Neural cell (in vitro differentiated cells): ENCODE measurements around the gene RALGAPB. TPM values are rescaled to one million over a fixed set of nuclear protein-coding genes. Genes with fewer than 3 reads are reported as not detected.
"Not testable (repeated sequence)": the region's sequence is repeated elsewhere in the genome, so short reads cannot be mapped to it uniquely, and the experiment has no call there.

Experiments
- H2AFZ ChIP-seq: fragments of 200-600, 300-800 bp; sonication (generic), shearing (Covaris generic); 2 replicates; pipeline ENCODE4 v1.6.0; 2014; ENCODE audit warnings: low read depth, mild to moderate bottlenecking, antibody characterized with exemption, low read length, moderate library complexity
- H3F3A ChIP-seq: fragments of 200-600 bp; shearing (Covaris generic); 2 replicates; pipeline ENCODE4 v1.6.1; 2016; ENCODE audit warnings: mild to moderate bottlenecking, moderate library complexity, mixed read lengths, antibody characterized with exemption, low read length; ENCODE audit not compliant: insufficient read depth, poor library complexity, severe bottlenecking
- H3K27ac ChIP-seq: fragments of 200-600, 300-800 bp; sonication (generic), shearing (Covaris generic); 2 replicates; pipeline ENCODE4 v1.5.1; 2014; ENCODE audit warnings: mild to moderate bottlenecking, low read length, moderate library complexity
- H3K27me3 ChIP-seq: fragments of 300-800, 200-600 bp; sonication (generic), shearing (Covaris generic); 2 replicates; pipeline ENCODE4 v1.6.0; 2014; ENCODE audit warnings: mild to moderate bottlenecking, low read depth, low read length, moderate library complexity; ENCODE audit not compliant: insufficient read depth
- H3K36me3 ChIP-seq: fragments of 300-800, 200-600 bp; sonication (generic), shearing (Covaris generic); 2 replicates; pipeline ENCODE4 v1.5.1; 2014; ENCODE audit warnings: mild to moderate bottlenecking, antibody characterized with exemption, low read length, moderate library complexity; ENCODE audit not compliant: insufficient read depth
- H3K4me2 ChIP-seq: fragments of 300-800, 200-600 bp; sonication (generic), shearing (Covaris generic); 2 replicates; pipeline ENCODE4 v1.6.0; 2014; ENCODE audit warnings: mild to moderate bottlenecking, low read length
- H3K4me3 ChIP-seq: fragments of 300-800, 200-600 bp; sonication (generic), shearing (Covaris generic); 2 replicates; pipeline ENCODE4 v1.5.1; 2014; ENCODE audit warnings: mild to moderate bottlenecking, low read length, moderate library complexity
- H3K79me2 ChIP-seq: fragments of 200-600 bp; shearing (Covaris generic); replicated peaks from 2 replicates; pipeline ENCODE4 v1.6.0; 2014; ENCODE audit warnings: mild to moderate bottlenecking, low read length, moderate library complexity; ENCODE audit not compliant: insufficient read depth
- H3K9ac ChIP-seq: fragments of 300-800, 200-600 bp; sonication (generic), shearing (Covaris generic); 2 replicates; pipeline ENCODE4 v1.6.1; 2016; ENCODE audit warnings: mild to moderate bottlenecking, low read length, mixed read lengths
- H3K9me2 ChIP-seq: fragments of 200-600 bp; shearing (Covaris generic); 2 replicates; pipeline ENCODE4 v1.6.1; 2016; ENCODE audit warnings: mild to moderate bottlenecking, low read length, mixed read lengths; ENCODE audit not compliant: insufficient read depth
- H3K9me3 ChIP-seq: fragments of 200-600, 300-800 bp; sonication (generic), shearing (Covaris generic); 2 replicates; pipeline ENCODE4 v1.6.1; 2016; ENCODE audit warnings: mild to moderate bottlenecking, mixed run types, low read length, moderate library complexity, mixed read lengths
- H4K20me1 ChIP-seq: fragments of 200-600 bp; shearing (Covaris generic); 2 replicates; pipeline ENCODE4 v1.6.1; 2016; ENCODE audit warnings: mild to moderate bottlenecking, mixed run types; ENCODE audit not compliant: insufficient read depth
- CTCF ChIP-seq: fragments of 450-650 bp; IDR thresholded peaks from 2 replicates; pipeline ENCODE4 v1.5.1; 2014; ENCODE audit warnings: antibody characterized with exemption, mild to moderate bottlenecking, moderate library complexity; ENCODE audit not compliant: poor library complexity, severe bottlenecking
- EP300 ChIP-seq: fragments of 450-650 bp; conservative IDR thresholded peaks from 2 replicates; pipeline ENCODE4 v1.6.1; 2014; ENCODE audit warnings: antibody characterized with exemption, mild to moderate bottlenecking, moderate library complexity; ENCODE audit not compliant: poor library complexity, severe bottlenecking
- EZH2 ChIP-seq: fragments of 200-600, 300-800 bp; shearing (Covaris generic), sonication (generic); IDR thresholded peaks from 2 replicates; pipeline ENCODE4 v1.6.1; 2014; ENCODE audit warnings: antibody characterized with exemption, low read length, borderline replicate concordance, mild to moderate bottlenecking; ENCODE audit not compliant: insufficient read depth, poor library complexity, severe bottlenecking
- MXI1 ChIP-seq: fragments of 450-650 bp; conservative IDR thresholded peaks from 2 replicates; pipeline ENCODE4 v1.6.1; 2014; ENCODE audit warnings: antibody characterized with exemption, mild to moderate bottlenecking; ENCODE audit not compliant: poor library complexity, severe bottlenecking
- POLR2AphosphoS5 ChIP-seq: IDR thresholded peaks from 2 replicates; pipeline ENCODE4 v1.6.1; 2012
- RAD21 ChIP-seq: fragments of 450-650 bp; conservative IDR thresholded peaks from 2 replicates; pipeline ENCODE4 v1.6.1; 2014; ENCODE audit warnings: antibody characterized with exemption, mild to moderate bottlenecking, moderate library complexity
- SMC3 ChIP-seq: fragments of 450-650 bp; conservative IDR thresholded peaks from 2 replicates; pipeline ENCODE4 v1.6.1; 2014; ENCODE audit warnings: antibody characterized with exemption, mild to moderate bottlenecking, moderate library complexity; ENCODE audit not compliant: poor library complexity
- TAF1 ChIP-seq: IDR thresholded peaks from 2 replicates; pipeline ENCODE4 v1.6.1; 2012; ENCODE audit warnings: low read depth
- polyA plus RNA-seq: library from polyadenylated mRNA; depleted of rRNA; stranded (reverse); fragments of >200 nt; gene quantifications from 2 replicates; pipeline ENCODE4 v1.2.3, GENCODE V29; 2014
- TF ChIP-seq, protein P1 (sequence below): IDR thresholded peaks from 2 replicates; pipeline ENCODE4 v1.6.1; 2012; ENCODE audit warnings: borderline replicate concordance

The RALGAPB gene
- polyA plus RNA-seq, 1 donor from 2014 or later, result 30.0 TPM

DNA sequence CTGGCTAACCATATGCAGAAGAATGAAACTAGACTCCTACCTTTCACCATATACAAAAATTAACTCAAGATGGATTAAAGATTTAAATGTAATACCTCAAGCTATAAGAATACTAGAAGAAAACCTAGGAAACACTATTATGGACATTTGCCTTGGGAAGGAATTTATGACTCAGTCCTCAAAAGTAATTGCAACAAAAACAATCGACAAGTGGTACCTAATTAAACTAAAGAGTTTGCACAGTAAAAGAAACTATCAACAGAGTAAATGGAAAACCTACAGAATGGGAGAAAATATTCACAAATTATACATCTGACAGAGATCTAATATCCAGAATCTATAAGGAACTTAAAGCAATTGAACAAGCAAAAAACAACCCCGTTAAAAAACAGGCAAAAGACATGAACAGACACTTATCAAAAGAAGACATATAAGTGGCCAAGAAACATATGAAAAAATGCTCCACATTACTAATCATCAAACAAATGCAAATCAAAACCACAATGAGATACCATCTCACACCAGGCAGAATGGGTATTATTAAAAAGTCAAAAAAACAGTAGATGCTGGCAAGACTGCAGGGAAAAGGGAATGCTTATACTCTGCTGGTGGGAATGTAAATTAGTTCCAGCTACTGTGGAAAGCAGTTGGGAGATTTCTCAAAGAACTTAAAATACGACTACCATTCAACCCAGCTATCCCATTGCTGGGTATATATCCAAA lies 31.9 kb downstream of the RALGAPB start:
- Histone ChIP-seq H4K20me1 (no peaks in the 10 kb centered on the region), H3K9ac (no peak overlapping the region), H3K9me2 (no peaks in the 10 kb centered on the region), H2AFZ (no peak overlapping the region), H3K79me2 (no peaks in the 10 kb centered on the region), H3K36me3 (peaks cover 11% of the 10 kb centered on the region), H3K9me3 (no peaks in the 10 kb centered on the region), H3K27me3 (no peaks in the 10 kb centered on the region), H3F3A (no peaks in the 10 kb centered on the region), H3K4me3 (no peak overlapping the region), H3K27ac (no peak overlapping the region), H3K4me2 (no peak overlapping the region)
- TF ChIP-seq EP300 (no peak), RAD21 (no peak), EZH2 (no peak), SMC3 (no peak), MXI1 (no peak), POLR2AphosphoS5 (no peak), CTCF (no peak), TAF1 (no peak)
- TF ChIP-seq, protein P1, sequence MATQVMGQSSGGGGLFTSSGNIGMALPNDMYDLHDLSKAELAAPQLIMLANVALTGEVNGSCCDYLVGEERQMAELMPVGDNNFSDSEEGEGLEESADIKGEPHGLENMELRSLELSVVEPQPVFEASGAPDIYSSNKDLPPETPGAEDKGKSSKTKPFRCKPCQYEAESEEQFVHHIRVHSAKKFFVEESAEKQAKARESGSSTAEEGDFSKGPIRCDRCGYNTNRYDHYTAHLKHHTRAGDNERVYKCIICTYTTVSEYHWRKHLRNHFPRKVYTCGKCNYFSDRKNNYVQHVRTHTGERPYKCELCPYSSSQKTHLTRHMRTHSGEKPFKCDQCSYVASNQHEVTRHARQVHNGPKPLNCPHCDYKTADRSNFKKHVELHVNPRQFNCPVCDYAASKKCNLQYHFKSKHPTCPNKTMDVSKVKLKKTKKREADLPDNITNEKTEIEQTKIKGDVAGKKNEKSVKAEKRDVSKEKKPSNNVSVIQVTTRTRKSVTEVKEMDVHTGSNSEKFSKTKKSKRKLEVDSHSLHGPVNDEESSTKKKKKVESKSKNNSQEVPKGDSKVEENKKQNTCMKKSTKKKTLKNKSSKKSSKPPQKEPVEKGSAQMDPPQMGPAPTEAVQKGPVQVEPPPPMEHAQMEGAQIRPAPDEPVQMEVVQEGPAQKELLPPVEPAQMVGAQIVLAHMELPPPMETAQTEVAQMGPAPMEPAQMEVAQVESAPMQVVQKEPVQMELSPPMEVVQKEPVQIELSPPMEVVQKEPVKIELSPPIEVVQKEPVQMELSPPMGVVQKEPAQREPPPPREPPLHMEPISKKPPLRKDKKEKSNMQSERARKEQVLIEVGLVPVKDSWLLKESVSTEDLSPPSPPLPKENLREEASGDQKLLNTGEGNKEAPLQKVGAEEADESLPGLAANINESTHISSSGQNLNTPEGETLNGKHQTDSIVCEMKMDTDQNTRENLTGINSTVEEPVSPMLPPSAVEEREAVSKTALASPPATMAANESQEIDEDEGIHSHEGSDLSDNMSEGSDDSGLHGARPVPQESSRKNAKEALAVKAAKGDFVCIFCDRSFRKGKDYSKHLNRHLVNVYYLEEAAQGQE, result no peak

- no peak overlapping the region for H3K4me3 ChIP-seq
- no peak overlapping the region for H3K27ac ChIP-seq
- H3K4me2 ChIP-seq, result no peak overlapping the region
- no peaks in the 10 kb centered on the region for H3K9me2 ChIP-seq
- peaks cover 11% of the 10 kb centered on the region for H3K36me3 ChIP-seq
- no peaks in the 10 kb centered on the region for H3F3A ChIP-seq
- no peak for TF ChIP-seq TAF1
- TF ChIP-seq SMC3, result no peak
- TF ChIP-seq, protein P1, result no peak
- no peak for TF ChIP-seq RAD21
- TF ChIP-seq POLR2AphosphoS5, result no peak
- no peak for TF ChIP-seq CTCF
- no peak for TF ChIP-seq EZH2
- no peak for TF ChIP-seq EP300
- TF ChIP-seq MXI1, result no peak
- H3K79me2 ChIP-seq, result no peaks in the 10 kb centered on the region
- H3K9ac ChIP-seq, result no peak overlapping the region
- H3K9me3 ChIP-seq, result no peaks in the 10 kb centered on the region
- H2AFZ ChIP-seq, result no peak overlapping the region
- H3K27me3 ChIP-seq, result no peaks in the 10 kb centered on the region
- H4K20me1 ChIP-seq, result no peaks in the 10 kb centered on the region
These were observed 32.4 kb downstream of the RALGAPB start for GRCh38 chr20:38505091-38505455.

DNA sequence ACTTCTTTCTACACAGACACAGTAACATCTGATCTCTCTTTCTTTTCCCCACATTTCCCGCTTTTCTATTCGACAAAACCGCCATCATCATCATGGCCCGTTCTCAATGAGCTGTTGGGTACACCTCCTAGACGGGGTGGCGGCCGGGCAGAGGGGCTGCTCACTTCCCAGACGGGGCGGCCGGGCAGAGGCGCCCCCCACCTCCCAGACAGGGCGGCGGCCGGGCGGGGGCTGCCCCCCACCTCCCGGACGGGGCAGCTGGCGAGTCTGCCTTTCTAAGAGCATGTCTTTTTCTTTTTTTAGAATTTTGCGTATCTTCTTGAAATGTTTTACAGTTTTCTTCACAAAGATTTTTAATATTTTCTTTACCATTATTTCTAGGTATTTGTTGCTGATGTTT lies 39.1 kb downstream of the RALGAPB start:
- not testable (repeated sequence) for H3K79me2 ChIP-seq, H4K20me1 ChIP-seq, H3K36me3 ChIP-seq, H3K4me3 ChIP-seq, H3K27me3 ChIP-seq, H3K27ac ChIP-seq, H2AFZ ChIP-seq, H3F3A ChIP-seq, H3K9ac ChIP-seq, H3K9me3 ChIP-seq, H3K9me2 ChIP-seq, H3K4me2 ChIP-seq
